K562 (cell line): Measurements from ENCODE around the gene CDH1.

Experiments
- BHLHE40 ChIP-seq: IDR thresholded peaks from 2 replicates; pipeline ENCODE4 v1.6.1; 2011; ENCODE audit warnings: low read length, improper control_type of control experiment
- FOXJ3 ChIP-seq: sonication (generic); formaldehyde crosslinking; IDR thresholded peaks from 2 replicates; pipeline ENCODE4 v1.4.0; 2020; ENCODE audit warnings: mild to moderate bottlenecking, missing genetic modification reagents
- HIVEP1 ChIP-seq: fragments of 250-450 bp; sonication (Bioruptor Pico); IDR thresholded peaks from 2 replicates; pipeline ENCODE4 v1.4.0; 2020; ENCODE audit warnings: mild to moderate bottlenecking
- HNRNPH1 ChIP-seq: fragments of 200-400 bp; formaldehyde crosslinking; optimal IDR thresholded peaks from 2 replicates; pipeline ENCODE3; 2017; ENCODE audit warnings: low read depth, mild to moderate bottlenecking, low read length, moderate library complexity
- RFX5 ChIP-seq: IDR thresholded peaks from 2 replicates; pipeline ENCODE4 v1.6.1; 2011; ENCODE audit warnings: low read depth, mild to moderate bottlenecking, improper control_type of control experiment, low read length
- TF ChIP-seq, protein P1 (sequence below): sonication (generic); formaldehyde crosslinking; IDR thresholded peaks from 2 replicates; pipeline ENCODE4 v1.9.0; 2022; ENCODE audit warnings: mild to moderate bottlenecking, missing genetic modification reagents
- TF ChIP-seq, protein P2 (sequence below), 2 experiments: IDR thresholded peaks in 1 of 2; conservative IDR thresholded peaks in 1 of 2; 2 replicates each; pipeline ENCODE4 v1.6.1; 2016; ENCODE audit warnings: low read depth in 2 of 2, mild to moderate bottlenecking in 1 of 2, missing compliant biosample characterization in 1 of 2, missing genetic modification characterization in 1 of 2, moderate library complexity in 1 of 2
- TF ChIP-seq, protein P3 (sequence below): fragments of 450-650 bp; formaldehyde crosslinking; IDR thresholded peaks from 2 replicates; pipeline ENCODE4 v1.4.0; 2022; ENCODE audit warnings: missing genetic modification characterization
- TF ChIP-seq, protein P4 (sequence below): fragments of 150-350 bp; conservative IDR thresholded peaks from 2 replicates; pipeline ENCODE4 v1.6.1; 2014; ENCODE audit warnings: low read length
- TF ChIP-seq, protein P5 (sequence below), 2 experiments: fragments of 450-650 bp; conservative IDR thresholded peaks; 2 replicates each; pipeline ENCODE4 v1.6.1; 2017; ENCODE audit warnings: mild to moderate bottlenecking in 2 of 2, moderate library complexity in 2 of 2

DNA sequence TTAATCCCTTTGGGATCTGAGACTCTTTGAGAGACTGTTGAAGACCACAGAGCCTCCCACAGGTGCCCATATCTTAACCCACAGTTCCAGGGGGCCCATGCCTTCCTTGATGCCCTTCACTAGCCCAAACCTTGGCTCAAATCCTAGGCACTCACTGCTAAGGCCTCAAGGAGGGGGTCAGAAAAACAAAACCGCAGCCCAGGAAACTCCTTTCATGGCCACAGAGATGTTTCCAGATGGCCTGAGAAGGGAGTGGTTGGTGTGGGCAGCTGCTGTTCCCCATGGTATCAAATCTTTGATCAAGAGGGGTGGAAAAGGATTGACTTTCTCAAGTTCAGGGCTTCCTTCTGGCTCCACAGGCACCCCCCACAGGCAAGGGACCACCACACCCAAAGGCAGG, 44.7 kb downstream of the CDH1 start:
- TF ChIP-seq RFX5 (no peak), BHLHE40 (no peak), HIVEP1 (CRISPR knock-in tag) (no peak), FOXJ3 (CRISPR knock-in tag) (no peak), HNRNPH1 (no peak)
- TF ChIP-seq, protein P1, sequence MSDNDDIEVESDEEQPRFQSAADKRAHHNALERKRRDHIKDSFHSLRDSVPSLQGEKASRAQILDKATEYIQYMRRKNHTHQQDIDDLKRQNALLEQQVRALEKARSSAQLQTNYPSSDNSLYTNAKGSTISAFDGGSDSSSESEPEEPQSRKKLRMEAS (CRISPR knock-in tag) = no peak
- TF ChIP-seq, protein P2, sequence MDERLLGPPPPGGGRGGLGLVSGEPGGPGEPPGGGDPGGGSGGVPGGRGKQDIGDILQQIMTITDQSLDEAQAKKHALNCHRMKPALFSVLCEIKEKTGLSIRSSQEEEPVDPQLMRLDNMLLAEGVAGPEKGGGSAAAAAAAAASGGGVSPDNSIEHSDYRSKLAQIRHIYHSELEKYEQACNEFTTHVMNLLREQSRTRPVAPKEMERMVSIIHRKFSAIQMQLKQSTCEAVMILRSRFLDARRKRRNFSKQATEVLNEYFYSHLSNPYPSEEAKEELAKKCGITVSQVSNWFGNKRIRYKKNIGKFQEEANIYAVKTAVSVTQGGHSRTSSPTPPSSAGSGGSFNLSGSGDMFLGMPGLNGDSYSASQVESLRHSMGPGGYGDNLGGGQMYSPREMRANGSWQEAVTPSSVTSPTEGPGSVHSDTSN (CRISPR knock-in tag; IDR thresholded peaks at IDR 0.05; ENCODE audit: low read depth) = no peak
- TF ChIP-seq, protein P2 (tag; conservative IDR thresholded peaks at IDR 0.05; ENCODE audit: low read depth) = no peak
- TF ChIP-seq, protein P3, sequence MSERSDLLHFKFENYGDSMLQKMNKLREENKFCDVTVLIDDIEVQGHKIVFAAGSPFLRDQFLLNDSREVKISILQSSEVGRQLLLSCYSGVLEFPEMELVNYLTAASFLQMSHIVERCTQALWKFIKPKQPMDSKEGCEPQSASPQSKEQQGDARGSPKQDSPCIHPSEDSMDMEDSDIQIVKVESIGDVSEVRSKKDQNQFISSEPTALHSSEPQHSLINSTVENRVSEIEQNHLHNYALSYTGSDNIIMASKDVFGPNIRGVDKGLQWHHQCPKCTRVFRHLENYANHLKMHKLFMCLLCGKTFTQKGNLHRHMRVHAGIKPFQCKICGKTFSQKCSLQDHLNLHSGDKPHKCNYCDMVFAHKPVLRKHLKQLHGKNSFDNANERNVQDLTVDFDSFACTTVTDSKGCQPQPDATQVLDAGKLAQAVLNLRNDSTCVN = no peak
- TF ChIP-seq, protein P4, sequence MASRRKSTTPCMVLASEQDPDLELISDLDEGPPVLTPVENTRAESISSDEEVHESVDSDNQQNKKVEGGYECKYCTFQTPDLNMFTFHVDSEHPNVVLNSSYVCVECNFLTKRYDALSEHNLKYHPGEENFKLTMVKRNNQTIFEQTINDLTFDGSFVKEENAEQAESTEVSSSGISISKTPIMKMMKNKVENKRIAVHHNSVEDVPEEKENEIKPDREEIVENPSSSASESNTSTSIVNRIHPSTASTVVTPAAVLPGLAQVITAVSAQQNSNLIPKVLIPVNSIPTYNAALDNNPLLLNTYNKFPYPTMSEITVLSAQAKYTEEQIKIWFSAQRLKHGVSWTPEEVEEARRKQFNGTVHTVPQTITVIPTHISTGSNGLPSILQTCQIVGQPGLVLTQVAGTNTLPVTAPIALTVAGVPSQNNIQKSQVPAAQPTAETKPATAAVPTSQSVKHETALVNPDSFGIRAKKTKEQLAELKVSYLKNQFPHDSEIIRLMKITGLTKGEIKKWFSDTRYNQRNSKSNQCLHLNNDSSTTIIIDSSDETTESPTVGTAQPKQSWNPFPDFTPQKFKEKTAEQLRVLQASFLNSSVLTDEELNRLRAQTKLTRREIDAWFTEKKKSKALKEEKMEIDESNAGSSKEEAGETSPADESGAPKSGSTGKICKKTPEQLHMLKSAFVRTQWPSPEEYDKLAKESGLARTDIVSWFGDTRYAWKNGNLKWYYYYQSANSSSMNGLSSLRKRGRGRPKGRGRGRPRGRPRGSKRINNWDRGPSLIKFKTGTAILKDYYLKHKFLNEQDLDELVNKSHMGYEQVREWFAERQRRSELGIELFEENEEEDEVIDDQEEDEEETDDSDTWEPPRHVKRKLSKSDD = no peak
- TF ChIP-seq, protein P5, sequence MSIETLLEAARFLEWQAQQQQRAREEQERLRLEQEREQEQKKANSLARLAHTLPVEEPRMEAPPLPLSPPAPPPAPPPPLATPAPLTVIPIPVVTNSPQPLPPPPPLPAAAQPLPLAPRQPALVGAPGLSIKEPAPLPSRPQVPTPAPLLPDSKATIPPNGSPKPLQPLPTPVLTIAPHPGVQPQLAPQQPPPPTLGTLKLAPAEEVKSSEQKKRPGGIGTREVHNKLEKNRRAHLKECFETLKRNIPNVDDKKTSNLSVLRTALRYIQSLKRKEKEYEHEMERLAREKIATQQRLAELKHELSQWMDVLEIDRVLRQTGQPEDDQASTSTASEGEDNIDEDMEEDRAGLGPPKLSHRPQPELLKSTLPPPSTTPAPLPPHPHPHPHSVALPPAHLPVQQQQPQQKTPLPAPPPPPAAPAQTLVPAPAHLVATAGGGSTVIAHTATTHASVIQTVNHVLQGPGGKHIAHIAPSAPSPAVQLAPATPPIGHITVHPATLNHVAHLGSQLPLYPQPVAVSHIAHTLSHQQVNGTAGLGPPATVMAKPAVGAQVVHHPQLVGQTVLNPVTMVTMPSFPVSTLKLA (conservative IDR thresholded peaks at IDR 0.05) = no peak
